HG03066 (cell line): ENCODE data around the gene PPP4R1.
"Not testable (repeated sequence)": the region's sequence is repeated elsewhere in the genome, so short reads cannot be mapped to it uniquely, and the experiment has no call there.

Experiments
- ATAC-seq: cut with Tn5 transposase; IDR thresholded peaks from one replicate; pipeline ENCODE4 v1.9.1; 2021; ENCODE audit warnings: low read depth; ENCODE audit not compliant: unreplicated experiment

Gene PPP4R1, protein sequence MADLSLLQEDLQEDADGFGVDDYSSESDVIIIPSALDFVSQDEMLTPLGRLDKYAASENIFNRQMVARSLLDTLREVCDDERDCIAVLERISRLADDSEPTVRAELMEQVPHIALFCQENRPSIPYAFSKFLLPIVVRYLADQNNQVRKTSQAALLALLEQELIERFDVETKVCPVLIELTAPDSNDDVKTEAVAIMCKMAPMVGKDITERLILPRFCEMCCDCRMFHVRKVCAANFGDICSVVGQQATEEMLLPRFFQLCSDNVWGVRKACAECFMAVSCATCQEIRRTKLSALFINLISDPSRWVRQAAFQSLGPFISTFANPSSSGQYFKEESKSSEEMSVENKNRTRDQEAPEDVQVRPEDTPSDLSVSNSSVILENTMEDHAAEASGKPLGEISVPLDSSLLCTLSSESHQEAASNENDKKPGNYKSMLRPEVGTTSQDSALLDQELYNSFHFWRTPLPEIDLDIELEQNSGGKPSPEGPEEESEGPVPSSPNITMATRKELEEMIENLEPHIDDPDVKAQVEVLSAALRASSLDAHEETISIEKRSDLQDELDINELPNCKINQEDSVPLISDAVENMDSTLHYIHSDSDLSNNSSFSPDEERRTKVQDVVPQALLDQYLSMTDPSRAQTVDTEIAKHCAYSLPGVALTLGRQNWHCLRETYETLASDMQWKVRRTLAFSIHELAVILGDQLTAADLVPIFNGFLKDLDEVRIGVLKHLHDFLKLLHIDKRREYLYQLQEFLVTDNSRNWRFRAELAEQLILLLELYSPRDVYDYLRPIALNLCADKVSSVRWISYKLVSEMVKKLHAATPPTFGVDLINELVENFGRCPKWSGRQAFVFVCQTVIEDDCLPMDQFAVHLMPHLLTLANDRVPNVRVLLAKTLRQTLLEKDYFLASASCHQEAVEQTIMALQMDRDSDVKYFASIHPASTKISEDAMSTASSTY

DNA sequence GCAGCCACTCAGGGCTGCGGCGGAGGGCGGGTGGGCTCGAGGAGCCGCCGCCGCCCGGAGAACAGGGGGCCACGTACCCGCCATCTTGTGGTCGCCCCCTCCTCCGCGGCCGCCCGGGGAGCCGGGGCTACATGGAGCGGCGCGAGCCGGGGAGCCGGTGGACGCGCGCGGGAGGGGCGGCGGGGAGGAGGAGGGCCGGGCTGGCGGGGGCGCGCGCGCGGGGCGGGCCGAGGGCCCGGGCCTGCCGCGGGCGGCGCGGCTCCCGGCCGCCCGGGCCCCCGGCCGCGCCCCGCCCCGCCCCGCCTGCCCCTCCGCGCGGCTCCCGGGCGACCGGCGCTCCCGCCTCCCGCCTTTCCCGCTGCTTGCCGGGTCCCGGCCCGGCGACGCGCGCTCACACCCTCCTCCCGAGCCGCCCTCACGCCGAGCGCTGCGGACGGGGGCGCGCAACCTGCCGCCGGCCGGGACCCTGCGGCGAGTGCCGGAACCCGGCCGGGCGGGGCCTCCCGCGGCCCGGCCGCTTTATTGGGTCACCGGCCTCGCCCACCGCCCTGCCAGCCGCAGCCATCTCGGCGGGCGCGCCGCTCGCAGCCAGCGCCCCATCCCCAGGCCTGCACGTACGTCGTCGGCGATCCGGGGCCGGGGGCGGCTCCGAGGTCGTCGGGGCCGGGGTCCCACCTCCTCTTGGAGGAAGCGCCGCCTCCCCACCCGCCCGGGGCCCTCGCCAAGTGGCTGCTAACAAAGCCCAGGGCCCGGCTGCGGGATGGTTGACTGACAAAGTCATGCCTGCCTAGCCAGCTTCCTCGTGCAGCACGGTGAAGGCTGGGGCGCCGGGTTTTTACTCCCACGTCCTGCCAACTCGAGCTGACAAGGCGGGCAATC is at the start of gene PPP4R1:
TSS of gene PPP4R1 (minus strand) at position 159 of the 879 bp plus-strand sequence. CDS start at position 84, 75 bp downstream.
- peak; percentile 38 for ATAC-seq

DNA sequence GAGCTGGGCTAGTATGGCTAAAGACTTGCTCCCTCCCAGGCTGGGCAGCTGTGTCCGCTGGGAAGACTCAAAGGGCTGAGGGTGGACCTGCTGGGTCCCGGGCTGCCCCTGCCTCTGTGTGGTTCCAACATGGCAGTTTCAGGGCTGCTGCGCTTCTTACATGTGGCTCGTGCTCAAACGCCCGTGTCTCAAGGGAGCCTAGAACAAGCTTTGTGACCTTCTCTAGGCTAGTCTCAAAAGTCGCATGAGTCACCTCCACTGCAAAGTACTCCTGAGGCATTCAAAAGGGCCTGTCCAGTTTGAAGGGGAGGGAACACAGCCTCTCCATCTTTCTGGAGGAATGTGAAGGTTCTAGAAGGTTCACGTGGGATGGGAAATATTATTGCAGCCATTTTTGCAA is 49.0 kb upstream of the PPP4R1 start:
- ATAC-seq = no peak

DNA sequence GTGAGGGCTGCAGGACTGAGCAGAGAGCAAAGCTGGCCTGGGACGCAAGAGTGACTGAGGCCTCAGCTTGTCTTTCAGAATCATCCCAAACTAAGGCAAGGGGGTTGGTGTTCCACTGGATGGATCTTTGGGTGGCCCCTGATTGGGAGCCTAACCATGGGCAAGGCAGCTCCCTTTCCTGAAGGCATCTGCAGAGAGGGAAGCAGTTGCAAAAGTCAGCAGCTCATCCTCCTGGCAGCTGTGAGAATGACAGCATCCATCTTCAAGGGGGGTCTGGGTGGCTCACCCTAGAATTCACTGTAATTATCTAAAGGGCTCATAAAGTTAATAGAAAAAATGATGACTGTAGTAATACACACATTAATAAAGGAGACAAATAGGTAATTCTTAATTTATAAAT is 47.2 kb upstream of the PPP4R1 start:
- no peak for ATAC-seq

DNA sequence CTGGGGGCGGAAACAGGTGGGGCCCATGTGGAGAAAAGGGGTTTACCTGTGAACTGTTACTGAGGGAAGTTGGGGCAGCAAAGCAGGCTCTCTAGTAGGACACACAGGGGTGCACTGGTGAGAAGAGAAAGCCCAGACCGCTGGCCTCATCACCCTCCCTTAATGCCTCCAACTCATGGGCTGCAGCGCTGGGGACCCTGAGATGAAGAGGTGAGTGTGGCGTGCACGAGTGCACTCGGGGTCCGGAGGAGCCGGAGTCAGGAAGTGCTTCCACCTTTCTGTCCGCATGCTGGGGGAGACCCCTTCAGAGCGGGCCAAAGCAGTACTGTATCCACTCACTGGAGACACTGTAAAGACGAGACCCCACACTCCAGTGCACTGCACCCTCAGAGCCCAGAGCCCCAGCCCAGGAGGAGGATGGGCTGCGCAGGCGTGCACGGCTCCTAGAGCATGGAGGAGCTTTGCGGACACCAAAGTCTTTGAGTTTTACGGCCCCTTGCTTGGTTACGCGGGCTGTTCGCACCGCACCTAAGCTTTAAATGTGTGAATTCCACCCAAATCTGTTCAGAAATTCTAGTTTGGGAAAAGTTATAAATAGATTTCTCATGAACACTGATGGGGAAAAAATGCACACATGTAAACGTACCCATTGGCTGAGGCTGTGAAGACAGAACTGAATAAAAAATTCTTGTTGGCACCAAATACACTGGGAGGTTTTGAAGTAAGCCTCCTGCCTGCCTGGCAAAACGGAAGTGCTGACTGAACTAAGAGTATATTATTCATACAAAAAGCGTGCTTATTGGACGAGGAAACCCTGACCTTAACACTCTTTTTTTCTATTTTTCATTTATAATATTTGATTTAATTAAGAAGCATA is 45.4 kb upstream of the PPP4R1 start:
- no peak for ATAC-seq

DNA sequence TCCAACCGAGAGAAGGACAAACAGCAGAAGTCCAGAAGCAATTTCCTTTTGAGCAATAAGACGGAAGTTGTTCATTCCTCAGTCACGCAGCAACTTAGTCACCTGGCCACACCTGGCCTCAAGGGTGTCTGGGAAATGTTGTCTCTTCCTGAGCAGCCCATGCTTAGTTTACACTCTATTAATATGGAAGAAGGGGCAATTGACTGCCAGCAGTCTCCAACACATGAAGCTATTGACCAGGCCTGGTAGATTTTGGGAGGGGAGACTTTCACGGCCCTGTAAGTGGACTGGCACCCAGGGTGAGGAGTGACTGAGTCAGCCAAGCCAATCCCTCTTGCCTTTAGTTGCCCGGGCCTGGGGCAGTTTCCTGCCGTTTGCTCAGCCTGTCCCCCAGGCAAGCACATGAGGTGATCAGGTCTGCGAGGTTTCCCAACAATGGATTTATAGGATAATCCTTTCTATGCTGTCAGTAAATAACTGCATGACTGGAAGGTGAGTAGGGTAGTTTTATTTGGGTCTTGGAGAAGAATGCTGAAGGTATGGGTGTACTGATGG is 43.8 kb upstream of the PPP4R1 start:
- ATAC-seq = no peak

DNA sequence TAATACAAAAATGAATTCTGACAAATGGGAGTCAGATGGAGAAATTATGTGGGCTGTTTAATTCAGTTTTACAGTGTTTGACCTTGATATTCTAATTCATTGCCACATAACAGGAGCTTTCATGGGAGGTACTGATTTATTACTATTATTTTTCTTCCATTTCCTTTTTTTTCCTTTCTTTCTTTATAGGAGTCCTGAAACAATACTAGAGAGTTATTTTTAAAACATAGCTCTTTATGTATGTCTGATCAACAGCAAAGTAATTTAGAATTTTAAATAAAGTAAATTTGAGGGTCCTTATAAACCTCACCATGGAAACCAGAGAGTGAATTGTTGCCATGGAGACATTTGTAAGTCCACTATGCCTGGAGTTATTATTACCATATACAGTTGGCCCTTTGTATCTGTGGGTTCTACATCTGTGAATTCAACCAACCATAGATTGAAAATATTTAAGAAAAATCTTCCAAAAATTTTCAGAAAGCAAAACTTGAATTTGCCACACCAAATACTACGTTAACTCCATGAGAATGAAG is 40.9 kb upstream of the PPP4R1 start:
- ATAC-seq = no peak

DNA sequence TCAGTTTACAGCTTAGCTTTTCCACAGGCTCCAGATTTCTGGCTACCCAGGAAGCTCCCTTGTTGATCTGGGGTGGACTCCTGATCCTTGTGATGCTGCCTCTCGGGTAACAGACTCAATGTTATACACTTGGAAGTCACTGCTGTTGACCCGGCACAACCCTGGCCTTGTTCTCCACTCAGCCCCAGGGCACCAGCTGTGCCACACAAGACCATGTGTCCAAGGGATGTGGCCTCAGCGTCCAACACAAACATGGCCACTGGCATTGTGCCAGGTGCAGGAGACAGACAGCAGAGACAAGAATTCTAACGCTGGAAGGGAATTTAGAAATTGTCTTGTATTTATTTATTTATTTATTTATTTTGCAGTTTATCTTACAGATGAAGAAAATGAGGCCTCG is 39.0 kb upstream of the PPP4R1 start:
- ATAC-seq = no peak

DNA sequence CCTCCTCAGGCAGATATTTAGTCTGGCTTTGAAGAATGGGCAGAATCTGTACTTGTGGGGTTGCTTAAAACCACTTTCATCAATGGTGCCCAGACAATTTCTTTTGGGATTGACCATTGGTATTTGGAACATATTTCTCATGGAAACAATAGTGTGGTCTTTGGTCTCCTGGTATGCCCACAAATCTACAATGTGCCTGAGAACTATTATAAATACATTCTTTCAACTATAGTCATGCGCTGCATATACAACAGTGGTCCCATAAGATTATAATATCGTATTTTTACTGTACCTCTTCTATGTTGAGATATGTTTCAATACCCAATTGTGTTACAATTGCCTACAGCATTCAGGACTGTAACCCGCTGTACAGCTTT is 34.8 kb upstream of the PPP4R1 start:
- no peak for ATAC-seq

DNA sequence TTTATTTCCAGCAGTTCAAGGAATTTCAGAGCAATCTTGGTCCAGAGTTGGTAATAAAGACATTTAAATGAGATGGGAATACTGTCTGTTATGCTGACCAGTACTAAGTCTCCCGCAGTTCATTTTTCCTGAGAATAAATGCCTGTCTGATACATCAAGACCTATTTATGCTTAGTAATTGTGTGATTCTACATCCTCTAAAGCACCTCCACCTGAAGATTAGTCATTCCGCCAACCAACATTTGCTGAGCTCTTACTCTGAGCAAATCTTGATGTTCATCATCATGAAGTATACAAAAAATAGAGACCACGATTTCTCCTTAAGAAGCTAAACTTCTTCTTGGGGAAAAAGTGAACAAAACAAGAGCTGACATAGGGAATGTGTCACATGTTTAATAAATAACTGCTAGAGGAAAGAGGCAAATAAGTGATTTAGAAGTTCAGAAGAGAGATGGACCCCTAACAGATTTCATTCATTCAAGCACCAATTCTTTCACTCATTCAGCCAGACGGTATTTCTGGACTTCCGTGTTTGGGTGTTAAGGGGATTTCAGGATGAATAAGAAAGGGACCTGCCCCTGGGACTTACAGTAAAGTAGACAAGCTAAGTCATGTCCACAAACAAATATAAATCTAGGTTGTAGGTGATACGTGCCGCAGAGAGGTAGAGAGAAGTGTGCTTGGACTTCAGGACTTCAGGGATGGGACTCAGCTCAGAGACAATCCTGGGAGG is 34.2 kb upstream of the PPP4R1 start:
- ATAC-seq = no peak

DNA sequence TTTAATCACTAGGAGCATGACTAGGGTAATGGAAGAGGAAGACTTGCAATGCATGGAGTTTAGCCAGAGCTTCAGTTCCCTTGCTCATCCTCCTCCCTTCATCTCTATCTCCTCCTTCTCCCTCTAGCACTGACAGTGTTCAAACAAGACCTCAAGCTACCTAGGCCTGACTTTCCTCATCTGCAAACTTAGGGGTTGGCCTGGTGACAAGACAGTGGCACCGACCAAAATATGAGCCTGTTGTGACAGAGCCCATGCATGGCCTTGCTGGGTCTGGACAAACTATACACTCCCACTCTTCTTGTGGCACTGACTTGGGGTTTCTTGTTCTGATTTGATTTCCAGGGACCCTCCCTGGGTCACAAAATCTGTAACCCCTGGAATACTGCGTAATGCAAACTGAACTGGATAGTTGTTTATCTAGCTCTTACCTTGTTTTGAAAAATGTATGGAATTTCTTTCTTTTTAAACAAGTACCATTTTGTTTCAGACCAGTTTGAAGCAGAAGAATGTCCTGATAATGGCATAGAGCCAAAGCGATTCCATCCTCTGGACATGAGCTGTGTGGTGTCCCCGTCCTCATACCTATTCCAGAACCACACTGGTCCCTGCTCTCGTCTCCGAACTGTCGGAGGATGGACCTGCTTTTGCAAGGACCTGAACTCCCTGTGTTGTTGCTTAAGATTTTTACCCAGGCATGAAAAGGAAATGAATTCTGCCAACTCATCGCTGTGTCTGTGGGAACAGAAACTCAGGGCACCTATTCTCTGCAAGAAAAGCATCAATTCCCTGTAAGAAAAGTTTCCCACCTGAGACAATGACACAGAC is 33.4 kb upstream of the PPP4R1 start:
- ATAC-seq = no peak

DNA sequence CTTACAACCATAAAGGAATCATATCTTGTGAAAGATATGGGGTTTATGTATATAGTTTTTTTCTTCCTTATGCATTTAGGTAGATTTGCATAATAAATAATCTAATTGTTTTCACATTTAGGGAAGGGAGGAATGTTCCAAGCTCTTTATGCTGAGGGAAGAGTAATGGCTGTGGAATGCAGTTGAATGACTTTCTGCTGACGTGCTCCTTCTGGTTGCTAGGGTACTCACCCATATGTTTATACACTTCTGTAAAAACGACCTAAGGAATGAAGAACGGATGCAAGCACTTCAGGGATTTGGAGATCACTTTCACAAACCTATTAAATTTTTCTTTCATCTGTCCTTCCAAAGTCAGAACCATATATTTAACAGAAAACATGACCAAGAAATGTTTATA is 29.2 kb upstream of the PPP4R1 start:
- no peak for ATAC-seq

DNA sequence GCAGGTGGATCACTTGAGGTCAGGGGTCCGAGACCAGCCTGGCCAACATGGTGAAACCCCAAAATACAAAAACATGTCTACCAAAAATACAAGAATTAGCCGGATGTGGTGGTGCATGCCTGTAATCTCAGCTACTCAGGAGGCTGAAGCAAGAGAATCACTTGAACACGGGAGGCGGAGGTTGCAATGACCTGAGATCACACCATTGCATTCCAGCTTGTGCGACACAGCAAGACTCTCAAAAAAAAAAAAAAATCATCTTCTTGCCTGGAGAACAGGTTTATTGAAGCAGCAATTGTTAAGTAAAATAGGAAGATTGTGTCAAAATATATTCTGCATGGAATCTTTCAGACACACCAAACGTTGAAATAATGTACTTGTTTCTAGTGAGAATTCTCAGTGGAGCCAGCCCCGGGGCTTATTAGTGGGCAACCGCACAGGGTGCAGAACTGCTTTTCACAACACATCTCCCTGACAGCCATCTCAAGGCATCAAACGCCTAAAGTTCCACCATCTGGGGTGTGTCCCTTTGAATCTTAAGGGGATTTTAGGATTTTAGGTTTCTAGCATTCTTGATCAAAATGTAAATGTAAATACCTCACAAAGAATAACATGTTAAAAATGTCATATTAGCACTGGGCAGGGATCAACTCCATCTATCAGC is 28.6 kb upstream of the PPP4R1 start:
- no peak for ATAC-seq

DNA sequence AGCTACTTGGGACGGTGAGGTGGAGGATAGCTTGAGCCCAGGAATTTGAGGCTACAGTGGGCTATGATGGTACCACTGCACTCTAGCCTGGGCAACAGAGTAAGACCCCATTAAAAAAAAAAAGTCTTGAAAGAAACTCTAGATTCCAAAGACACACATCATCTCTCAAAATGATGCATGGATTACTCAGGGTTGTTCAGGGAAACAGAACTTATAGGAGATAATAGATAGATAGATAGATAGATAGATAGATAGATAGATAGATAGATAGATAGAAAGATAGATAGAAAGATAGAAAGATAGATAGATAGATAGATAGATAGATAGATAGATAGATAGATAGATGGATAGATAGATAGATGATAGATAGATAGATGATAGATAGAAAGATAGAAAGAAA is 26.7 kb upstream of the PPP4R1 start:
- ATAC-seq = not testable (repeated sequence)

DNA sequence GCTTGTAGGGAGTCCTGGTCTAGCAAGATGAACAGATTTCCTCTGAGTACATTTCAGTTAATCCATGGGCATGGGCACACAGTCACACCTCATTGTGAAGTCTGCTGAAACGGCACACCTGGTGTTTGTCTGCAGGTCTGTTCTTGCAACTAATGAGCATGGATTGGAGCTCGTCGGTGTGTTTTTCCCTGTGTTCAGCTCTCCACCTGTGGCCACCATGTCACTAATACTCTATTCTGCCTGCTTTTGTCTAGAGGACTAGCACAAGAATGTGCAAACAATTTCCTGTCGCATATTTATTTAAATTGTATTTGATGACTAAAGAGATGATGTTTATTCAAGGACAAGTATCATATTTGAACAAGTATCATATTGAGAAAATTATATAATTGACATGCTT is 24.5 kb upstream of the PPP4R1 start:
- ATAC-seq = no peak

DNA sequence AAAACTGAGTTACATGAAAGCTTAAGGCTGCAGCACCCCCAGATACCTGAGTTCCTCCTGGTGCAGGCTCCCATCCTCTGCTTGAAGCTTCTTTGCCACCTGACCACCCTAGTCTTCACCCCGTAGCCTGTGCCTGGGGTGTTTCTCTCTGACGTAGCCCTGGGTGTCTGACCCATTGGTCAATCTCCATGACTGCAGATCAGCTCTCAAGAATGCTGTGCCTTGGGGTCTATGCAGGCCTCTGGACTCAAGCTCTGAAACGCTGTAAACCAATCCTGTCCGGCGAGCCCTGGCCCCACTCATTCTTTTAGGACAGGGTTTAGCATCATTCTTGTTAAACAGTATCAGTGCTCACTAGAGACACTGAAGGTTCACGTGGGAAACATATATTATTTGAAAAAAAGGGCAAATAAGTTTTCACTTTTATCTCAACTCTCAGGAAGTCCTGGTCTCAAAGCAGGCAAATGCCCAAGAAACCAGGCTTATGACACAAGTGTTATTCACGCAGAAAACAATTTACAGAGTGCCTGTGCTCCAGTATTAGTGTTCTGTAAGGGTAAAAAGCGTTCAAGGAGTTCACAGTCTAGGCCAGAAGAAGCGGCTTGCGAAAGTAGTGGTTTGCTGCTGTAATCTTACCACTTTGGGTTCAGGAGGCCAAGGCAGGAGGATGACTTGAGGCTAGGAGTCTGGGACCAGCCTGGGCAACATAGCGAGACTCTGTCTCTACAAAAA is 22.8 kb upstream of the PPP4R1 start:
- ATAC-seq = no peak

DNA sequence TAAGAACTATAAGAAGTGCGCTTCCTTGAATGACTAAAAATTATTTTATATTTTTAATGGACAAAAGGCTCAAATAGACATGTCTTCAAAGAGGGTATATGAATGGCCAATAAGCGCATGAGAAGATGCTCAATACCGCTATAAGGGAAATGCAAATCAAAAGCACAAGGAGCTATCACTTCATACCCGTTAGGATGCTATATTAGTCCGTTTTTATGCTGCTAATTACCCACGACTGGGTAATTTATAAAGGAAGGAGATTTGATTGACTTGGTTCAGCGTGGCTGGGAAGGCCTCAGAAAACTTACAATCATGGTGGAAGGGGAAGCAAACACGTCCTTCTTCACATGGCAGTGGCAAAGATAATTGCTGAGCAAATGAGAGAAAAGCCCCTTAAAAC is 20.5 kb upstream of the PPP4R1 start:
- no peak for ATAC-seq
